HL-60 (cell line): Measurements from ENCODE around the gene MILR1.

Source experiments
- TF ChIP-seq, protein P1 (sequence below): IDR thresholded peaks from one replicate; pipeline ENCODE4 v1.5.1; 2011; ENCODE audit warnings: low read length, control low read depth, inconsistent platforms; ENCODE audit not compliant: insufficient read depth
- TF ChIP-seq, protein P2 (sequence below): IDR thresholded peaks from 2 replicates; pipeline ENCODE4 v1.6.1; 2012; ENCODE audit warnings: low read depth; ENCODE audit not compliant: insufficient replicate concordance

DNA sequence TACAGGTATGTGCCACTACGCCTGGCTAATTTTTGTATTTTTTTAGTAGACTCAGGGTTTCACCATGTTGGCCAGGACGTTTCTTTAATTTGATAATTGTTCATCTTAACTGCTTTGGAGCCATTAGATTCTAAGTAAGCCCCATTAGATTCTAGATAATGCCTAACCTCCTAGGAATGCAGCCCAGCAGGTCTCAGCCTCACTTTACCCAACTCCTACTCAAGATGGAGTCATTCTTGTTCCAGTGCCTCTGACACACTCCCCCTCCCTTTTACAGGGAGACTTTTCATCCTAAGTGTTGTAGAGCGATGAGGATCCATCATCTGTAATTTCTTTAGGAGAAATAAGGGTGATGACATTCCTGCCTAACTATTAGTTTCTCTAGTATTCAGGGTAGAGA, 23.7 kb upstream of the MILR1 start:
- TF ChIP-seq, protein P1, sequence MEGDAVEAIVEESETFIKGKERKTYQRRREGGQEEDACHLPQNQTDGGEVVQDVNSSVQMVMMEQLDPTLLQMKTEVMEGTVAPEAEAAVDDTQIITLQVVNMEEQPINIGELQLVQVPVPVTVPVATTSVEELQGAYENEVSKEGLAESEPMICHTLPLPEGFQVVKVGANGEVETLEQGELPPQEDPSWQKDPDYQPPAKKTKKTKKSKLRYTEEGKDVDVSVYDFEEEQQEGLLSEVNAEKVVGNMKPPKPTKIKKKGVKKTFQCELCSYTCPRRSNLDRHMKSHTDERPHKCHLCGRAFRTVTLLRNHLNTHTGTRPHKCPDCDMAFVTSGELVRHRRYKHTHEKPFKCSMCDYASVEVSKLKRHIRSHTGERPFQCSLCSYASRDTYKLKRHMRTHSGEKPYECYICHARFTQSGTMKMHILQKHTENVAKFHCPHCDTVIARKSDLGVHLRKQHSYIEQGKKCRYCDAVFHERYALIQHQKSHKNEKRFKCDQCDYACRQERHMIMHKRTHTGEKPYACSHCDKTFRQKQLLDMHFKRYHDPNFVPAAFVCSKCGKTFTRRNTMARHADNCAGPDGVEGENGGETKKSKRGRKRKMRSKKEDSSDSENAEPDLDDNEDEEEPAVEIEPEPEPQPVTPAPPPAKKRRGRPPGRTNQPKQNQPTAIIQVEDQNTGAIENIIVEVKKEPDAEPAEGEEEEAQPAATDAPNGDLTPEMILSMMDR = no peak
- TF ChIP-seq, protein P2, sequence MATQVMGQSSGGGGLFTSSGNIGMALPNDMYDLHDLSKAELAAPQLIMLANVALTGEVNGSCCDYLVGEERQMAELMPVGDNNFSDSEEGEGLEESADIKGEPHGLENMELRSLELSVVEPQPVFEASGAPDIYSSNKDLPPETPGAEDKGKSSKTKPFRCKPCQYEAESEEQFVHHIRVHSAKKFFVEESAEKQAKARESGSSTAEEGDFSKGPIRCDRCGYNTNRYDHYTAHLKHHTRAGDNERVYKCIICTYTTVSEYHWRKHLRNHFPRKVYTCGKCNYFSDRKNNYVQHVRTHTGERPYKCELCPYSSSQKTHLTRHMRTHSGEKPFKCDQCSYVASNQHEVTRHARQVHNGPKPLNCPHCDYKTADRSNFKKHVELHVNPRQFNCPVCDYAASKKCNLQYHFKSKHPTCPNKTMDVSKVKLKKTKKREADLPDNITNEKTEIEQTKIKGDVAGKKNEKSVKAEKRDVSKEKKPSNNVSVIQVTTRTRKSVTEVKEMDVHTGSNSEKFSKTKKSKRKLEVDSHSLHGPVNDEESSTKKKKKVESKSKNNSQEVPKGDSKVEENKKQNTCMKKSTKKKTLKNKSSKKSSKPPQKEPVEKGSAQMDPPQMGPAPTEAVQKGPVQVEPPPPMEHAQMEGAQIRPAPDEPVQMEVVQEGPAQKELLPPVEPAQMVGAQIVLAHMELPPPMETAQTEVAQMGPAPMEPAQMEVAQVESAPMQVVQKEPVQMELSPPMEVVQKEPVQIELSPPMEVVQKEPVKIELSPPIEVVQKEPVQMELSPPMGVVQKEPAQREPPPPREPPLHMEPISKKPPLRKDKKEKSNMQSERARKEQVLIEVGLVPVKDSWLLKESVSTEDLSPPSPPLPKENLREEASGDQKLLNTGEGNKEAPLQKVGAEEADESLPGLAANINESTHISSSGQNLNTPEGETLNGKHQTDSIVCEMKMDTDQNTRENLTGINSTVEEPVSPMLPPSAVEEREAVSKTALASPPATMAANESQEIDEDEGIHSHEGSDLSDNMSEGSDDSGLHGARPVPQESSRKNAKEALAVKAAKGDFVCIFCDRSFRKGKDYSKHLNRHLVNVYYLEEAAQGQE = no peak
